H1 (cell line): ENCODE data around the gene OR8G5. TPM values are rescaled to one million over a fixed set of nuclear protein-coding genes. Genes with fewer than 3 reads are reported as not detected.

Source experiments
- YY1 ChIP-seq: IDR thresholded peaks from 2 replicates; pipeline ENCODE4 v1.6.1; 2011; ENCODE audit warnings: low read depth, mild to moderate bottlenecking, low read length
- polyA plus RNA-seq, 7 experiments: library from polyadenylated mRNA; depleted of rRNA in 3 of 7; stranded (reverse) in 5 of 7; unstranded in 2 of 7; fragments of >200 nt in 5 of 7; fragments of 200-250 nt in 2 of 7; gene quantifications; 1 replicate in 5 of 7; 2 replicates in 1 of 7; 4 replicates in 1 of 7; pipeline versions ENCODE4 v1.2.1 to v1.2.3, GENCODE V29; 2011 to 2013; ENCODE audit warnings: missing spikeins in 2 of 7, mixed read lengths in 2 of 7
- total RNA-seq: library from RNA; stranded (reverse); fragmentation: NEBNext Ultra II Directional; extraction: Animal tissue kit (Norgen Biotek cat#: 25700); gene quantifications from 2 replicates; pipeline ENCODE4 v1.2.1, GENCODE V29; 2021
- TF ChIP-seq, protein P1 (sequence below): fragments of 300-600 bp; sonication (generic); IDR thresholded peaks from 2 replicates; pipeline ENCODE4 v1.7.1; 2012; ENCODE audit warnings: low read length, moderate library complexity, mild to moderate bottlenecking, inconsistent platforms; ENCODE audit not compliant: insufficient replicate concordance

Gene OR8G5
- total and polyA plus RNA-seq, 2 of the 8 experiments (the other 6 are each of a cell fraction or from before 2014, with no cell fraction given), result not detected

- TF ChIP-seq, protein P1, sequence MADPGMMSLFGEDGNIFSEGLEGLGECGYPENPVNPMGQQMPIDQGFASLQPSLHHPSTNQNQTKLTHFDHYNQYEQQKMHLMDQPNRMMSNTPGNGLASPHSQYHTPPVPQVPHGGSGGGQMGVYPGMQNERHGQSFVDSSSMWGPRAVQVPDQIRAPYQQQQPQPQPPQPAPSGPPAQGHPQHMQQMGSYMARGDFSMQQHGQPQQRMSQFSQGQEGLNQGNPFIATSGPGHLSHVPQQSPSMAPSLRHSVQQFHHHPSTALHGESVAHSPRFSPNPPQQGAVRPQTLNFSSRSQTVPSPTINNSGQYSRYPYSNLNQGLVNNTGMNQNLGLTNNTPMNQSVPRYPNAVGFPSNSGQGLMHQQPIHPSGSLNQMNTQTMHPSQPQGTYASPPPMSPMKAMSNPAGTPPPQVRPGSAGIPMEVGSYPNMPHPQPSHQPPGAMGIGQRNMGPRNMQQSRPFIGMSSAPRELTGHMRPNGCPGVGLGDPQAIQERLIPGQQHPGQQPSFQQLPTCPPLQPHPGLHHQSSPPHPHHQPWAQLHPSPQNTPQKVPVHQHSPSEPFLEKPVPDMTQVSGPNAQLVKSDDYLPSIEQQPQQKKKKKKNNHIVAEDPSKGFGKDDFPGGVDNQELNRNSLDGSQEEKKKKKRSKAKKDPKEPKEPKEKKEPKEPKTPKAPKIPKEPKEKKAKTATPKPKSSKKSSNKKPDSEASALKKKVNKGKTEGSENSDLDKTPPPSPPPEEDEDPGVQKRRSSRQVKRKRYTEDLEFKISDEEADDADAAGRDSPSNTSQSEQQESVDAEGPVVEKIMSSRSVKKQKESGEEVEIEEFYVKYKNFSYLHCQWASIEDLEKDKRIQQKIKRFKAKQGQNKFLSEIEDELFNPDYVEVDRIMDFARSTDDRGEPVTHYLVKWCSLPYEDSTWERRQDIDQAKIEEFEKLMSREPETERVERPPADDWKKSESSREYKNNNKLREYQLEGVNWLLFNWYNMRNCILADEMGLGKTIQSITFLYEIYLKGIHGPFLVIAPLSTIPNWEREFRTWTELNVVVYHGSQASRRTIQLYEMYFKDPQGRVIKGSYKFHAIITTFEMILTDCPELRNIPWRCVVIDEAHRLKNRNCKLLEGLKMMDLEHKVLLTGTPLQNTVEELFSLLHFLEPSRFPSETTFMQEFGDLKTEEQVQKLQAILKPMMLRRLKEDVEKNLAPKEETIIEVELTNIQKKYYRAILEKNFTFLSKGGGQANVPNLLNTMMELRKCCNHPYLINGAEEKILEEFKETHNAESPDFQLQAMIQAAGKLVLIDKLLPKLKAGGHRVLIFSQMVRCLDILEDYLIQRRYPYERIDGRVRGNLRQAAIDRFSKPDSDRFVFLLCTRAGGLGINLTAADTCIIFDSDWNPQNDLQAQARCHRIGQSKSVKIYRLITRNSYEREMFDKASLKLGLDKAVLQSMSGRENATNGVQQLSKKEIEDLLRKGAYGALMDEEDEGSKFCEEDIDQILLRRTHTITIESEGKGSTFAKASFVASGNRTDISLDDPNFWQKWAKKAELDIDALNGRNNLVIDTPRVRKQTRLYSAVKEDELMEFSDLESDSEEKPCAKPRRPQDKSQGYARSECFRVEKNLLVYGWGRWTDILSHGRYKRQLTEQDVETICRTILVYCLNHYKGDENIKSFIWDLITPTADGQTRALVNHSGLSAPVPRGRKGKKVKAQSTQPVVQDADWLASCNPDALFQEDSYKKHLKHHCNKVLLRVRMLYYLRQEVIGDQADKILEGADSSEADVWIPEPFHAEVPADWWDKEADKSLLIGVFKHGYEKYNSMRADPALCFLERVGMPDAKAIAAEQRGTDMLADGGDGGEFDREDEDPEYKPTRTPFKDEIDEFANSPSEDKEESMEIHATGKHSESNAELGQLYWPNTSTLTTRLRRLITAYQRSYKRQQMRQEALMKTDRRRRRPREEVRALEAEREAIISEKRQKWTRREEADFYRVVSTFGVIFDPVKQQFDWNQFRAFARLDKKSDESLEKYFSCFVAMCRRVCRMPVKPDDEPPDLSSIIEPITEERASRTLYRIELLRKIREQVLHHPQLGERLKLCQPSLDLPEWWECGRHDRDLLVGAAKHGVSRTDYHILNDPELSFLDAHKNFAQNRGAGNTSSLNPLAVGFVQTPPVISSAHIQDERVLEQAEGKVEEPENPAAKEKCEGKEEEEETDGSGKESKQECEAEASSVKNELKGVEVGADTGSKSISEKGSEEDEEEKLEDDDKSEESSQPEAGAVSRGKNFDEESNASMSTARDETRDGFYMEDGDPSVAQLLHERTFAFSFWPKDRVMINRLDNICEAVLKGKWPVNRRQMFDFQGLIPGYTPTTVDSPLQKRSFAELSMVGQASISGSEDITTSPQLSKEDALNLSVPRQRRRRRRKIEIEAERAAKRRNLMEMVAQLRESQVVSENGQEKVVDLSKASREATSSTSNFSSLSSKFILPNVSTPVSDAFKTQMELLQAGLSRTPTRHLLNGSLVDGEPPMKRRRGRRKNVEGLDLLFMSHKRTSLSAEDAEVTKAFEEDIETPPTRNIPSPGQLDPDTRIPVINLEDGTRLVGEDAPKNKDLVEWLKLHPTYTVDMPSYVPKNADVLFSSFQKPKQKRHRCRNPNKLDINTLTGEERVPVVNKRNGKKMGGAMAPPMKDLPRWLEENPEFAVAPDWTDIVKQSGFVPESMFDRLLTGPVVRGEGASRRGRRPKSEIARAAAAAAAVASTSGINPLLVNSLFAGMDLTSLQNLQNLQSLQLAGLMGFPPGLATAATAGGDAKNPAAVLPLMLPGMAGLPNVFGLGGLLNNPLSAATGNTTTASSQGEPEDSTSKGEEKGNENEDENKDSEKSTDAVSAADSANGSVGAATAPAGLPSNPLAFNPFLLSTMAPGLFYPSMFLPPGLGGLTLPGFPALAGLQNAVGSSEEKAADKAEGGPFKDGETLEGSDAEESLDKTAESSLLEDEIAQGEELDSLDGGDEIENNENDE, result no peak
- no peak for TF ChIP-seq YY1
- TF ChIP-seq, all 59 proteins: peak for 0
Measured at GRCh38 chr11:124214027-124214426, 42.1 kb upstream of the OR8G5 start (continued).
